Activated naive CD4-positive, alpha-beta T cell treated with anti-CD3 and anti-CD28 coated beads, Interleukin-2, amount 50 U/mL, for 16 hours (primary cell): ENCODE measurements around the gene BRINP3.

Source experiments
- DNase-seq: peaks from one replicate; pipeline ENCODE4 v3.0.0-alpha.2; 2020

Gene BRINP3

GRCh38 chr1:190098756-190099155 is 378.9 kb downstream of the BRINP3 start:
- DNase-seq: no peak

GRCh38 chr1:190098107-190098506 is 379.6 kb downstream of the BRINP3 start:
- no peak for DNase-seq

- DNase-seq: no peak
These were observed 382.1 kb downstream of the BRINP3 start for GRCh38 chr1:190095596-190095995.

- DNase-seq: no peak
These were observed 393.1 kb downstream of the BRINP3 start for GRCh38 chr1:190084552-190084951.

GRCh38 chr1:190068304-190068703 is 409.4 kb downstream of the BRINP3 start:
- no peak for DNase-seq

GRCh38 chr1:190067592-190067991 is 410.1 kb downstream of the BRINP3 start:
- DNase-seq: no peak

GRCh38 chr1:190066011-190066410 is 411.7 kb downstream of the BRINP3 start:
- DNase-seq: no peak

- DNase-seq: no peak
These were observed 428.4 kb downstream of the BRINP3 start for GRCh38 chr1:190049314-190049713.
